ENCODE data around the gene MATK. TPM values are rescaled to one million over a fixed set of nuclear protein-coding genes. Genes with fewer than 3 reads are reported as not detected.

Gene MATK
- total RNA-seq, 1 donor from 2014 or later: not detected

- H3K27me3 Mint-ChIP-seq (ENCODE audit: low read depth, unreplicated experiment): peaks cover 13% of the 10 kb centered on the region
- no peak overlapping the region for H3K27ac ChIP-seq (ENCODE audit: low read depth, low read length)
- H3K27ac Mint-ChIP-seq (ENCODE audit: unreplicated experiment): no peak overlapping the region
- no peaks in the 10 kb centered on the region for H3K27me3 ChIP-seq (ENCODE audit: insufficient read depth, low read length)
- no peak overlapping the region for H3K9ac ChIP-seq (ENCODE audit: low read length)
- H2AFZ ChIP-seq (ENCODE audit: low read depth, low read length): no peak overlapping the region
- no peak for FAIRE-seq
- no peaks in the 10 kb centered on the region for H3K36me3 Mint-ChIP-seq (ENCODE audit: low read depth, unreplicated experiment)
- H3K9me3 Mint-ChIP-seq (ENCODE audit: unreplicated experiment): no peaks in the 10 kb centered on the region
- no peaks in the 10 kb centered on the region for H3K36me3 ChIP-seq (ENCODE audit: insufficient read depth, low read length)
- H3K79me2 ChIP-seq (ENCODE audit: insufficient read depth, low read length): no peaks in the 10 kb centered on the region
- no peak for DNase-seq (ENCODE audit: low read depth)
- no peaks in the 10 kb centered on the region for H3K9me3 ChIP-seq (ENCODE audit: insufficient read depth, low read depth, low read length)
- no peaks in the 10 kb centered on the region for H3K4me1 Mint-ChIP-seq (ENCODE audit: low read depth, unreplicated experiment)
- no peaks in the 10 kb centered on the region for H4K20me1 ChIP-seq (ENCODE audit: insufficient read depth, low read length)
- H3K4me2 ChIP-seq (ENCODE audit: low read length): no peak overlapping the region
- no peak overlapping the region for H3K4me3 ChIP-seq (ENCODE audit: insufficient read depth, low read depth, low read length)
- TF ChIP-seq EZH2 (IDR thresholded peaks at IDR 0.05; ENCODE audit: insufficient read depth, low read length) (no peak), CTCF (IDR thresholded peaks at IDR 0.05; ENCODE audit: insufficient read depth, low read depth, low read length) (no peak)
- no peaks in the 10 kb centered on the region for H3K4me1 ChIP-seq (ENCODE audit: insufficient read depth, low read length)
- no peak overlapping the region for H3K4me3 Mint-ChIP-seq (ENCODE audit: unreplicated experiment)
Observed at GRCh38 chr19:3732108-3732507, 54.1 kb downstream of the MATK start.

- Histone ChIP-seq H3K27ac (ENCODE audit: low read depth, low read length) (no peak overlapping the region), H3K4me1 (ENCODE audit: insufficient read depth, low read length) (no peaks in the 10 kb centered on the region), H3K36me3 (ENCODE audit: insufficient read depth, low read length) (no peaks in the 10 kb centered on the region), H4K20me1 (ENCODE audit: insufficient read depth, low read length) (no peaks in the 10 kb centered on the region), H3K9ac (ENCODE audit: low read length) (no peak overlapping the region), H2AFZ (ENCODE audit: low read depth, low read length) (no peak overlapping the region), H3K9me3 (ENCODE audit: insufficient read depth, low read depth, low read length) (no peaks in the 10 kb centered on the region), H3K4me3 (ENCODE audit: insufficient read depth, low read depth, low read length) (no peak overlapping the region), H3K4me2 (ENCODE audit: low read length) (no peak overlapping the region), H3K79me2 (ENCODE audit: insufficient read depth, low read length) (no peaks in the 10 kb centered on the region), H3K27me3 (ENCODE audit: insufficient read depth, low read length) (no peaks in the 10 kb centered on the region)
- H3K27me3 Mint-ChIP-seq (ENCODE audit: low read depth, unreplicated experiment): peaks cover 11% of the 10 kb centered on the region
- FAIRE-seq: no peak
- H3K4me1 Mint-ChIP-seq (ENCODE audit: low read depth, unreplicated experiment): no peaks in the 10 kb centered on the region
- no peak overlapping the region for H3K4me3 Mint-ChIP-seq (ENCODE audit: unreplicated experiment)
- H3K36me3 Mint-ChIP-seq (ENCODE audit: low read depth, unreplicated experiment): no peaks in the 10 kb centered on the region
- DNase-seq (ENCODE audit: low read depth): no peak
- TF ChIP-seq CTCF (IDR thresholded peaks at IDR 0.05; ENCODE audit: insufficient read depth, low read depth, low read length) (no peak), EZH2 (IDR thresholded peaks at IDR 0.05; ENCODE audit: insufficient read depth, low read length) (no peak)
- H3K27ac Mint-ChIP-seq (ENCODE audit: unreplicated experiment): no peak overlapping the region
- H3K9me3 Mint-ChIP-seq (ENCODE audit: unreplicated experiment): no peaks in the 10 kb centered on the region
Observed at GRCh38 chr19:3730457-3730958, 55.7 kb downstream of the MATK start.

Other genes with a start within 250 kb of the MATK start
- 0.68 TPM in 1 of 2 replicates, not detected in the other for gene TEKTIP1, start 247.2 kb downstream of the MATK start, total RNA-seq
- 181 and 201 TPM in 2 replicates for gene MFSD12, start 228.8 kb downstream of the MATK start, total RNA-seq
- gene HMG20B, start 213.4 kb downstream of the MATK start, total RNA-seq: 55.9 and 63.8 TPM in 2 replicates
- 0.09 and 0.10 TPM in 2 replicates for gene GIPC3, start 200.9 kb downstream of the MATK start, total RNA-seq
- gene TBXA2R, start 179.5 kb downstream of the MATK start, total RNA-seq: 0.31 and 0.39 TPM in 2 replicates
- 22.0 and 26.7 TPM in 2 replicates for gene CACTIN, start 159.6 kb downstream of the MATK start, total RNA-seq
- gene PIP5K1C, start 85.9 kb downstream of the MATK start, total RNA-seq: 42.0 and 44.2 TPM in 2 replicates
- 0.58 and 2.0 TPM in 2 replicates for gene TJP3, start 78.0 kb downstream of the MATK start, total RNA-seq
- gene APBA3, start 24.7 kb downstream of the MATK start, total RNA-seq: 16.4 and 16.5 TPM in 2 replicates
- gene MRPL54, start 23.7 kb downstream of the MATK start, total RNA-seq: 41.6 and 43.5 TPM in 2 replicates
- not detected in 2 replicates for gene RAX2, start 14.2 kb downstream of the MATK start, total RNA-seq
- 2.0 and 2.1 TPM in 2 replicates for gene ZFR2, start 82.7 kb upstream of the MATK start, total RNA-seq
- gene ATCAY, start 94.3 kb upstream of the MATK start, total RNA-seq: 4.5 and 6.5 TPM in 2 replicates
- gene NMRK2, start 146.7 kb upstream of the MATK start, total RNA-seq: 0.73 TPM in 1 of 2 replicates, not detected in the other
- gene DAPK3, start 184.7 kb upstream of the MATK start, total RNA-seq: 242 and 264 TPM in 2 replicates
- 2,578 and 2,739 TPM in 2 replicates for gene EEF2, start 199.1 kb upstream of the MATK start, total RNA-seq
- gene PIAS4, start 221.4 kb upstream of the MATK start, total RNA-seq: 26.0 and 26.4 TPM in 2 replicates